Neural crest cell (in vitro differentiated cells): Measurements from ENCODE around the gene BNC1. TPM values are rescaled to one million over a fixed set of nuclear protein-coding genes. Genes with fewer than 3 reads are reported as not detected.

Experiments used
- DNase-seq: peaks from one replicate; pipeline ENCODE4 v3.0.0; 2021; ENCODE audit warnings: low read depth, mixed read lengths, low spot score
- H3K27ac Mint-ChIP-seq: one replicate; pipeline ENCODE4 v1.8.0; 2021; ENCODE audit warnings: mild to moderate bottlenecking, mixed read lengths; ENCODE audit not compliant: unreplicated experiment
- H3K27me3 Mint-ChIP-seq: 2 replicates; pipeline ENCODE4 v1.8.0; 2021; ENCODE audit warnings: low read depth, mild to moderate bottlenecking, mixed read lengths
- H3K36me3 Mint-ChIP-seq: 2 replicates; pipeline ENCODE4 v1.8.0; 2021; ENCODE audit warnings: low read depth, mild to moderate bottlenecking, mixed read lengths
- H3K4me1 Mint-ChIP-seq: 2 replicates; pipeline ENCODE4 v1.8.0; 2021; ENCODE audit warnings: mixed read lengths
- H3K4me3 Mint-ChIP-seq: one replicate; pipeline ENCODE4 v1.8.0; 2021; ENCODE audit warnings: mild to moderate bottlenecking, mixed read lengths
- H3K9me3 Mint-ChIP-seq: 2 replicates; pipeline ENCODE4 v1.8.0; 2021; ENCODE audit warnings: mixed read lengths
- long read RNA-seq: library from polyadenylated mRNA; unstranded; transcript quantifications from one replicate; pipeline ENCODE4 v2.0.0, GENCODE V29; 2020
- total RNA-seq: library from RNA; stranded (reverse); gene quantifications from 2 replicates; pipeline ENCODE4 v1.2.1, GENCODE V29; 2021
- TF ChIP-seq, protein P1 (sequence below): fragments of 200-600 bp; sonication (generic); conservative IDR thresholded peaks from 2 replicates; pipeline ENCODE4 v1.5.0; 2021; ENCODE audit warnings: antibody characterized with exemption, mild to moderate bottlenecking

Gene BNC1, protein sequence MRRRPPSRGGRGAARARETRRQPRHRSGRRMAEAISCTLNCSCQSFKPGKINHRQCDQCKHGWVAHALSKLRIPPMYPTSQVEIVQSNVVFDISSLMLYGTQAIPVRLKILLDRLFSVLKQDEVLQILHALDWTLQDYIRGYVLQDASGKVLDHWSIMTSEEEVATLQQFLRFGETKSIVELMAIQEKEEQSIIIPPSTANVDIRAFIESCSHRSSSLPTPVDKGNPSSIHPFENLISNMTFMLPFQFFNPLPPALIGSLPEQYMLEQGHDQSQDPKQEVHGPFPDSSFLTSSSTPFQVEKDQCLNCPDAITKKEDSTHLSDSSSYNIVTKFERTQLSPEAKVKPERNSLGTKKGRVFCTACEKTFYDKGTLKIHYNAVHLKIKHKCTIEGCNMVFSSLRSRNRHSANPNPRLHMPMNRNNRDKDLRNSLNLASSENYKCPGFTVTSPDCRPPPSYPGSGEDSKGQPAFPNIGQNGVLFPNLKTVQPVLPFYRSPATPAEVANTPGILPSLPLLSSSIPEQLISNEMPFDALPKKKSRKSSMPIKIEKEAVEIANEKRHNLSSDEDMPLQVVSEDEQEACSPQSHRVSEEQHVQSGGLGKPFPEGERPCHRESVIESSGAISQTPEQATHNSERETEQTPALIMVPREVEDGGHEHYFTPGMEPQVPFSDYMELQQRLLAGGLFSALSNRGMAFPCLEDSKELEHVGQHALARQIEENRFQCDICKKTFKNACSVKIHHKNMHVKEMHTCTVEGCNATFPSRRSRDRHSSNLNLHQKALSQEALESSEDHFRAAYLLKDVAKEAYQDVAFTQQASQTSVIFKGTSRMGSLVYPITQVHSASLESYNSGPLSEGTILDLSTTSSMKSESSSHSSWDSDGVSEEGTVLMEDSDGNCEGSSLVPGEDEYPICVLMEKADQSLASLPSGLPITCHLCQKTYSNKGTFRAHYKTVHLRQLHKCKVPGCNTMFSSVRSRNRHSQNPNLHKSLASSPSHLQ
- 0.25 and 0.35 TPM in 2 replicates for total RNA-seq
- long read RNA-seq, result 0 reads

- TF ChIP-seq, protein P1, sequence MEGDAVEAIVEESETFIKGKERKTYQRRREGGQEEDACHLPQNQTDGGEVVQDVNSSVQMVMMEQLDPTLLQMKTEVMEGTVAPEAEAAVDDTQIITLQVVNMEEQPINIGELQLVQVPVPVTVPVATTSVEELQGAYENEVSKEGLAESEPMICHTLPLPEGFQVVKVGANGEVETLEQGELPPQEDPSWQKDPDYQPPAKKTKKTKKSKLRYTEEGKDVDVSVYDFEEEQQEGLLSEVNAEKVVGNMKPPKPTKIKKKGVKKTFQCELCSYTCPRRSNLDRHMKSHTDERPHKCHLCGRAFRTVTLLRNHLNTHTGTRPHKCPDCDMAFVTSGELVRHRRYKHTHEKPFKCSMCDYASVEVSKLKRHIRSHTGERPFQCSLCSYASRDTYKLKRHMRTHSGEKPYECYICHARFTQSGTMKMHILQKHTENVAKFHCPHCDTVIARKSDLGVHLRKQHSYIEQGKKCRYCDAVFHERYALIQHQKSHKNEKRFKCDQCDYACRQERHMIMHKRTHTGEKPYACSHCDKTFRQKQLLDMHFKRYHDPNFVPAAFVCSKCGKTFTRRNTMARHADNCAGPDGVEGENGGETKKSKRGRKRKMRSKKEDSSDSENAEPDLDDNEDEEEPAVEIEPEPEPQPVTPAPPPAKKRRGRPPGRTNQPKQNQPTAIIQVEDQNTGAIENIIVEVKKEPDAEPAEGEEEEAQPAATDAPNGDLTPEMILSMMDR, result no peak
- peak within 1 kb of the TSS; percentile 85 for H3K4me3 Mint-ChIP-seq
- peaks cover 16% of the 10 kb centered on the region for H3K4me1 Mint-ChIP-seq
- H3K9me3 Mint-ChIP-seq, result no peaks in the 10 kb centered on the region
- peak; percentile 20 for DNase-seq
- peaks cover 88% of the 10 kb centered on the region for H3K27me3 Mint-ChIP-seq
- no peak within 1 kb of the TSS for H3K27ac Mint-ChIP-seq
- peaks cover 4% of the 10 kb centered on the region for H3K36me3 Mint-ChIP-seq
Observed at GRCh38 chr15:83284559-83285283, at the start of gene BNC1. Gene BNC1 (minus strand): TSS chr15:83284664. CDS start chr15:83284628, 36 bp downstream.

GRCh38 chr15:83327041-83327440, 42.6 kb upstream of the BNC1 start:
- TF ChIP-seq, protein P1, result no peak
- H3K4me3 Mint-ChIP-seq, result no peak overlapping the region
- H3K27me3 Mint-ChIP-seq, result no peaks in the 10 kb centered on the region
- peaks cover 3% of the 10 kb centered on the region for H3K9me3 Mint-ChIP-seq
- no peak overlapping the region for H3K27ac Mint-ChIP-seq
- no peaks in the 10 kb centered on the region for H3K36me3 Mint-ChIP-seq
- no peaks in the 10 kb centered on the region for H3K4me1 Mint-ChIP-seq
- DNase-seq, result no peak

DNA sequence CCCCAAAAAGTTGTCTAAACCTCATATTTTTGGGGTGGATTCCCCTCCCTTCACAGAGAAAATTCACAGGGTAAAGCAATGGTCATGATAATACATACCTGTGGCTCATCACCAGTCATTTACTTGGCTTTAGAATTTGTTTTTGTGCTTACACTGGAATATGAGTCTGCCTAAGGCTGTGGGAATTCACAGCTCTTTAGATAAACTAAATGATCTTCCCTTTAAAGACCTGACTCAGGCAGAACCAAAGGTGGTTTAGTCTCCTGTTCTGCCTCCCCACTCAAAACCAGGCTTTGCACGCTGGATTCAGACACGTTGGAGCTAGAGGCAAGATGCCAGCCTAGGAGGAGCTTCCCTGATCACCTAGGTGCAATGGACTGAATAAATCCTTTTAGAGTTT, 40.3 kb upstream of the BNC1 start:
- Mint-ChIP-seq H3K36me3 (no peaks in the 10 kb centered on the region), H3K9me3 (peaks cover 3% of the 10 kb centered on the region), H3K27ac (no peak overlapping the region), H3K4me3 (no peak overlapping the region), H3K27me3 (no peaks in the 10 kb centered on the region), H3K4me1 (no peaks in the 10 kb centered on the region)
- TF ChIP-seq, protein P1, result no peak
- DNase-seq, result no peak

DNA sequence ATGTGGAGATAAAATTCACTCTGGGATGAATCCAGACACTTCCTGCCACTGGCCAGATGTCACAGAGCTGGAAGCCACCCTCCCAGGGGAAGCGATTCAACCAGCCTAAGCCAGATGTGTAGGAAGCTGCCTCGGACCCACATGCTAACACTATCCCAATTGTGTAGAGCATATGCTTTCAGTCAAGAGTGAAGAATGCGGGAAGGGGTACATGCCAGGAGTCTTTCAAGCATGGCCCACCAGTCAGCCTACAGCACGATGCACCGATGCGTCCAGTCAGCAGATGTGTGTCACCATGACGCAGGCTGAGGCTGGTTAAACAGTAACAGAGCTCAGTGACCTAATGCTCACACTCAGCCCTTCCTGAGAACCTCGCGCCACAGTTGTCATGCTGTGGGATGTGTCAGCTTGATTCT, 38.8 kb upstream of the BNC1 start:
- Mint-ChIP-seq H3K4me1 (no peaks in the 10 kb centered on the region), H3K36me3 (no peaks in the 10 kb centered on the region), H3K9me3 (peaks cover 3% of the 10 kb centered on the region), H3K27ac (no peak overlapping the region), H3K27me3 (no peaks in the 10 kb centered on the region), H3K4me3 (no peak overlapping the region)
- DNase-seq, result no peak
- TF ChIP-seq, protein P1, result no peak

- H3K36me3 Mint-ChIP-seq, result no peaks in the 10 kb centered on the region
Observed at GRCh38 chr15:83322691-83323090, 38.2 kb upstream of the BNC1 start.

More at GRCh38 chr15:83322691-83323090, 38.2 kb upstream of the BNC1 start:
- no peak for DNase-seq
- no peaks in the 10 kb centered on the region for H3K4me1 Mint-ChIP-seq
- peaks cover 3% of the 10 kb centered on the region for H3K9me3 Mint-ChIP-seq
- no peak overlapping the region for H3K4me3 Mint-ChIP-seq
- H3K27ac Mint-ChIP-seq, result no peak overlapping the region
- H3K27me3 Mint-ChIP-seq, result no peaks in the 10 kb centered on the region
- TF ChIP-seq, protein P1, result no peak
